CD4-positive, alpha-beta T cell (primary cell): ENCODE data around the gene DNAH6. TPM values are rescaled to one million over a fixed set of nuclear protein-coding genes. Genes with fewer than 3 reads are reported as not detected.

Experiments
- ATAC-seq: fragments of 200-7000 bp; cut with Tn5 transposase; one replicate; pipeline ENCODE4 v1.10.0; 2022; ENCODE audit warnings: mild to moderate bottlenecking; ENCODE audit not compliant: poor library complexity
- CTCF ChIA-PET: fragments of 350-600 bp; sonication (Branson Sonifier 250); formaldehyde crosslinking; loops from one replicate; lab custom pipeline; 2021; ENCODE audit warnings: antibody characterized with exemption, inconsistent platforms; lab: Charles Lee
- POLR2A ChIA-PET: fragments of 350-600 bp; sonication (Branson Sonifier 250); formaldehyde crosslinking; loops from one replicate; lab custom pipeline; 2021; ENCODE audit warnings: antibody characterized with exemption, inconsistent platforms; lab: Charles Lee
- DNase-seq, 14 experiments: peaks; one replicate each; pipeline ENCODE4 v3.0.0-alpha.2; 2013 to 2020; ENCODE audit warnings: mixed read lengths in 2 of 14
- H3K27ac ChIP-seq, 2 donors: one replicate each; pipeline versions ENCODE4 v1.5.1 to v1.7.0; 2013; ENCODE audit warnings: low read length in 2 of 2, low read depth in 1 of 2, mild to moderate bottlenecking in 1 of 2
- H3K27me3 ChIP-seq, 2 experiments: 1 replicate in 1 of 2; 2 replicates in 1 of 2; pipeline versions ENCODE4 v1.6.1 to v1.7.0; 2013; ENCODE audit warnings: low read length in 2 of 2, control low read depth in 1 of 2, mild to moderate bottlenecking in 1 of 2, moderate library complexity in 1 of 2; ENCODE audit not compliant: insufficient read depth in 2 of 2, control insufficient read depth in 1 of 2
- H3K36me3 ChIP-seq: one replicate; pipeline ENCODE4 v1.6.1; 2013; ENCODE audit warnings: low read length, control low read depth; ENCODE audit not compliant: insufficient read depth
- H3K4me1 ChIP-seq: one replicate; pipeline ENCODE4 v1.6.1; 2013; ENCODE audit warnings: low read length, control low read depth; ENCODE audit not compliant: insufficient read depth
- H3K4me3 ChIP-seq: one replicate; pipeline ENCODE4 v1.5.1; 2013; ENCODE audit warnings: mild to moderate bottlenecking, low read length, moderate library complexity
- H3K9me3 ChIP-seq, 2 experiments: 1 replicate in 1 of 2; 2 replicates in 1 of 2; pipeline versions ENCODE4 v1.6.1 to v1.7.0; 2013; ENCODE audit warnings: low read length in 2 of 2, mild to moderate bottlenecking in 2 of 2, control low read depth in 1 of 2, moderate library complexity in 1 of 2; ENCODE audit not compliant: control insufficient read depth in 1 of 2, insufficient read depth in 1 of 2
- H3K27ac Mint-ChIP-seq: one replicate; pipeline ENCODE4 v1.8.0; 2020; ENCODE audit warnings: mixed read lengths
- H3K27me3 Mint-ChIP-seq: one replicate; pipeline ENCODE4 v1.8.0; 2021; ENCODE audit warnings: mixed read lengths
- H3K36me3 Mint-ChIP-seq: one replicate; pipeline ENCODE4 v1.8.0; 2021; ENCODE audit warnings: low read depth, mixed read lengths
- H3K4me1 Mint-ChIP-seq: one replicate; pipeline ENCODE4 v1.8.0; 2021; ENCODE audit warnings: low read depth, mixed read lengths
- H3K4me3 Mint-ChIP-seq: one replicate; pipeline ENCODE4 v1.8.0; 2020; ENCODE audit warnings: mild to moderate bottlenecking, mixed read lengths
- H3K9me3 Mint-ChIP-seq: one replicate; pipeline ENCODE4 v1.8.0; 2020; ENCODE audit warnings: mixed read lengths
- CTCF ChIP-seq: fragments of 200-600 bp; IDR thresholded peaks from one replicate; pipeline ENCODE4 v1.8.0; 2022; ENCODE audit warnings: antibody characterized with exemption, mild to moderate bottlenecking
- intact Hi-C, 2 experiments: fragments of 100-400 bp; cut with DNase I in 1 of 2; cut with micrococcal nuclease in 1 of 2; formaldehyde crosslinking; loops; one replicate each; pipeline versions ENCODE4 v1.15.1 to v1.9.0; 2023 to 2025; cut with DNase I, micrococcal nuclease
- total RNA-seq, 174 experiments: library from RNA in 2 of 174; stranded (reverse) in 2 of 174; gene quantifications; one replicate each; pipeline ENCODE4 v1.2.3 and lab custom pipeline; 2021 to 2026

DNAH6 gene
- total RNA-seq, 2 experiments from 2014 or later, result 0.59 to 1.2 TPM

- H3K27me3 Mint-ChIP-seq, result no peaks in the 10 kb centered on the region
- peaks cover 0 to 4% of the 10 kb centered on the region in 2 experiments for H3K9me3 ChIP-seq
- no peak overlapping the region for H3K4me3 Mint-ChIP-seq
- DNase-seq, result no peak
- no peaks in the 10 kb centered on the region for H3K36me3 Mint-ChIP-seq
- H3K27ac Mint-ChIP-seq, result no peak overlapping the region
- no peak overlapping the region for H3K27ac ChIP-seq
- ATAC-seq, result no peak
- no peaks in the 10 kb centered on the region for H3K9me3 Mint-ChIP-seq
- no peak for TF ChIP-seq CTCF
- POLR2A ChIA-PET, result no interaction called here
- CTCF ChIA-PET, result no interaction called here
- H3K4me1 Mint-ChIP-seq, result peaks cover 45% of the 10 kb centered on the region
- H3K27me3 ChIP-seq, result no peaks in the 10 kb centered on the region
- peaks cover 9% of the 10 kb centered on the region for H3K4me1 ChIP-seq
- no peak overlapping the region for H3K4me3 ChIP-seq
- intact Hi-C loops, result no loop called here
- no peaks in the 10 kb centered on the region for H3K36me3 ChIP-seq
These were observed 158.3 kb downstream of the DNAH6 start for GRCh38 chr2:84674586-84674985.

DNA sequence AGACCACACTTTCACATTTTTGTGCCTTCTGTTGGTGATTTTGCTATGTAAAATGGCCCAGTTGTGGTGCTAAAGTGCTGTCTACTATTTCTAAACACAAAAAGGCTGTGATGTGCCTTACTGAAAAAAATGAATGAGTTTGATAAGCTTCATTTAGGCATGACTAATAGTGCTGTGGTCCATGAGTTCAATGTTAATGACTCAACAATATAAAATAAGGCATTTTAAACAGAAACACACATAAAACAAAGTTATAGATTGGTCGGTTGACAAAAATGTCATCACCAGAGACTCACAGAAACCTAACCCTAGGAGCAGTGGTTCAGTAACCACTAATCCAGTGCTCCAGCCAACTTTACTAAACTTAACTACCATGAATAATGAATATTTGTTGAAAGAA, 160.0 kb downstream of the DNAH6 start:
- ATAC-seq (no peak), DNase-seq (no peak)
- CTCF ChIA-PET, result interaction anchor here (1.1 kb wide), 1 partner anchor 11 kb away, joined by 3 read pairs; no protein-coding TSS in a partner anchor
- Mint-ChIP-seq H3K27ac (no peak overlapping the region), H3K4me3 (no peak overlapping the region), H3K27me3 (no peaks in the 10 kb centered on the region), H3K36me3 (no peaks in the 10 kb centered on the region), H3K4me1 (peaks cover 49% of the 10 kb centered on the region), H3K9me3 (no peaks in the 10 kb centered on the region)
- peaks cover 0 to 1% of the 10 kb centered on the region in 2 experiments for H3K9me3 ChIP-seq
- H3K4me1 ChIP-seq, result peaks cover 9% of the 10 kb centered on the region
- H3K27me3 ChIP-seq, result no peaks in the 10 kb centered on the region
- POLR2A ChIA-PET, result interaction anchor here (1.2 kb wide), 1 partner anchor 11 kb away, joined by 3 read pairs; no protein-coding TSS in a partner anchor
- intact Hi-C loops, result no loop called here
- no peak for TF ChIP-seq CTCF
- H3K27ac ChIP-seq, result no peak overlapping the region
- H3K36me3 ChIP-seq, result no peaks in the 10 kb centered on the region
- H3K4me3 ChIP-seq, result no peak overlapping the region

DNA sequence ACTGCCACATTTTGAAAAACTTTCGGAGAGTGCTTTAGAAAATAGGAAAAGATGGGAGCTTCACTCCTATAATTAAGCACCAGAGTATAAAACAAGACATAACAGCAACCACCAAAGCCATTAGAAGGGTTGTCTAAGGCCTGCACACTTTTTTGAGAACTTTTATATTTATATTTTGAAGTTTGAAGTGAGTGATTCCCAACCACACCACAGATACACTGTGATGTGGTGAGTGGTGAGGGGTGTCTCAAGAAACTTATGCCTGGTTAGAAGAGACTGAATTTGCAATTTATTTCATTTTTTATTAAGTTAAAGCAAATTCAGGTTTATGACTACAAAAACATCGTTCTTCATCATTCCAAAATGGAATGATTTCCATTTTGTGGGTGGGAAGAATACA, 161.9 kb downstream of the DNAH6 start:
- ChIA-PET POLR2A (interaction anchor here (0.7 to 2.5 kb wide), 4 partner anchors 9 to 42 kb away, joined by 3 to 11 read pairs (median 5); no protein-coding TSS in a partner anchor), CTCF (interaction anchor here (0.6 kb wide), 1 partner anchor 130 kb away, joined by 3 read pairs; no protein-coding TSS in a partner anchor)
- TF ChIP-seq CTCF, result no peak
- no peak overlapping the region for H3K27ac ChIP-seq
- ATAC-seq (peak; percentile 55), DNase-seq (peak in 1 of 14 experiments; percentile 6)
- no peak overlapping the region for H3K27ac Mint-ChIP-seq
- H3K4me1 Mint-ChIP-seq, result peaks cover 67% of the 10 kb centered on the region
- no peak overlapping the region for H3K4me3 Mint-ChIP-seq
- H3K9me3 ChIP-seq, result no peaks in the 10 kb centered on the region
- intact Hi-C loops, result no loop called here
- H3K36me3 ChIP-seq, result no peaks in the 10 kb centered on the region
- H3K27me3 ChIP-seq, result no peaks in the 10 kb centered on the region
- H3K4me1 ChIP-seq, result peaks cover 9% of the 10 kb centered on the region
- H3K36me3 Mint-ChIP-seq, result no peaks in the 10 kb centered on the region
- H3K4me3 ChIP-seq, result no peak overlapping the region
- H3K27me3 Mint-ChIP-seq, result no peaks in the 10 kb centered on the region
- no peaks in the 10 kb centered on the region for H3K9me3 Mint-ChIP-seq
